Upper lobe of left lung (tissue), 4 donors: ENCODE data around the gene SPOCK1.
"Not testable (repeated sequence)": the region's sequence is repeated elsewhere in the genome, so short reads cannot be mapped to it uniquely, and the experiment has no call there.

Source experiments
- POLR2A ChIP-seq, 4 donors: fragments of 450-650 bp; IDR thresholded peaks; one replicate each; pipeline ENCODE4 v1.5.1; 2016 to 2017; ENCODE audit warnings: antibody characterized with exemption in 4 of 4, mild to moderate bottlenecking in 2 of 4
- POLR2AphosphoS5 ChIP-seq, 2 donors: sonication (generic); formaldehyde crosslinking; IDR thresholded peaks; one replicate each; pipeline ENCODE4 v1.5.1; 2017; ENCODE audit warnings: antibody characterized with exemption in 2 of 2

- TF ChIP-seq POLR2A, POLR2AphosphoS5 (IDR thresholded peaks at IDR 0.05): not testable (repeated sequence)
These were observed 351 bp upstream of the SPOCK1 start for GRCh38 chr5:137499506-137499847.
